ENCODE measurements around the gene TFAP2A. TPM values are rescaled to one million over a fixed set of nuclear protein-coding genes. Genes with fewer than 3 reads are reported as not detected.
A peak's percentile ranks its signal among the peaks of the same experiment; 100 is the strongest.

TFAP2A gene
- total RNA-seq, 1 experiment from 2014 or later = 10.6 TPM

DNA sequence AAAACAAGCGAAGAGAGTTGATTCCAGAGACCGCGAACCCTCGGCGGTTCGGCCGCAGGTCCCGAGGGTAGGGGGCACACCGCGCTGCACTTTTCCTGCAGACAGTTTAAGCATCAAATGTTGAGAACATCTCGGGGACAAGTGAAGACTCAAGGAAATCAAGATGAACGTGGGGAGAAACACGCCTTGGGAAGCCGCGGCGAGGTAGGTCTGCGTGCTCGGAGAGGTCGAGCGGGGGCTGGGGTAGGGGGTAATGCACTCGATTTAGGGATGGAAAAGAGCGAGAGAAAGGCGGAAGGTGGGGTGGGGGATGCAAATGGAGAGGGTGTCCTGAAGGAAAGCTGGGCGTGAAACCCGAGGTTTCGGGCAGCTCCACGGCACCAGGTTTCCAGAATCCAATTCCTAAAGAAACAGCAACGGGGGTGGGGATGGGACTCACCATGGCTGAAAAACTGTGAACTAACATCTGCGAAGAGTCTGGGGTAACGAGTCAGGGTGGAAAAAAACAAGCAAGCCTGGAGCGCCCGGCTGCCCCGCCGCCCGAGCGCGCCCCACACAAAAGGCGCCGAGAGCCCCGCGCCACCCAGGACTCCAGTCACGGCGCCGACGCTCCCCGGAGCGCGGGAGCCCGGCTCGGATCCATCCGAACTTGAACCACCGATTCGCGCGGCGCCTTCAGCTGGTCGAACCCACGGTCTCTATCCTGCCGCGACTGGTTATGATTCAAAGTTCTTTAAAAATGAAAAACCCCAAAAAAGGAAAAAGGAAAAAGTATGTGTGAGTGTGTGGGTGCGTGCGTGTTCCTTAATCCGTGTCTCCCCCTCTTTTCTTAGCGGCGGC, 3.5 kb downstream of the TFAP2A start:
- H3K4me3 ChIP-seq = peak overlapping the region; percentile 76
- H3K4me1 ChIP-seq = no peaks in the 10 kb centered on the region; the same call in 1 of the 2 replicates
- H3K9me3 ChIP-seq (replicated peaks) = no peaks in the 10 kb centered on the region
- H3K27me3 ChIP-seq = no peaks in the 10 kb centered on the region
- DNase-seq = peak; percentile 19 to 45
- peak overlapping the region; percentile 93 for H3K27ac ChIP-seq
- peaks cover 19% of the 10 kb centered on the region for H3K36me3 ChIP-seq

DNA sequence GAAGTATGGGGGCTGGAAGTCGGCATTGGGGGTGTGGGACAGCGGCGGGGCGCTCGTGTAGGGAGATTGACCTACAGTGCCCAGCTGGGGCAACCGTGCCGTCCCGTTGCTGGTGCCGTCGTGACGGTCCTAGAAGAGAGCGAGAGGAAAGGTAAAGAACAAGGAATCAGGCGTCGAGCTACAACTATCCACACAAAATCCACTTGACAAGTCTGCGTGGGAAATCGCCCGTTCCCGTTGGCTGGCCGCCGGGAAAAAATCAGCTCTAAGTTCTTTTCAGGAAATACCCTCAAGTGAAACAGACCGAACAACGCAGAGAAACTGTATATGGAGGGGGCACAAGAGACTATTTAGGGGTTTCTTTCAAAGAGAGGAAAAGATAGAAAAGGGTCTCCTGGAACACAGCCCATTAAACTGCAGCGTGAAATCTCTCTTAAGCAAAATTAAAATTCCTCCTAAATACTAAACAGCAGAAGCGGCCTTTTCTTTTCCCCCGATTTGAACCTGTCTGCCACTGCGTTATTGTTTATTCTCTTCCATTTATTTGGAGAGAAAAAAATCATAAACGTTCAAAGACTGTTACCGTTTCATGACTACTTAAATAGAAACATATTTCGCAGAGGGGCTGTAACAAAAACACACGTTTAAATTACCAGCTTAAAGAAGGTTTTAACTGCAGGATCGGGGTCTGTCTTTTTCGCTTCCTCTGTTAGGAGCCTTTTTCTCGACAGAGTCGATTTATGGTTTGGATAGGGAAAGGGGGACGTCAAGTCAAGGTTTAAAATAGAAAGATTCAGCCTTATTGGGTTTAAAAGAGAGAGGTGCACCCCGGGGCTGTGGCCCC, 4.4 kb downstream of the TFAP2A start:
- Histone ChIP-seq H3K4me1 (no peaks in the 10 kb centered on the region; the same call in 1 of the 2 replicates), H3K27me3 (no peaks in the 10 kb centered on the region), H3K36me3 (peaks cover 22% of the 10 kb centered on the region), H3K4me3 (peak overlapping the region; percentile 76), H3K9me3 (replicated peaks) (no peaks in the 10 kb centered on the region), H3K27ac (peak overlapping the region; percentile 93)
- peak in 1 of 2 experiments; percentile 43 for DNase-seq

DNA sequence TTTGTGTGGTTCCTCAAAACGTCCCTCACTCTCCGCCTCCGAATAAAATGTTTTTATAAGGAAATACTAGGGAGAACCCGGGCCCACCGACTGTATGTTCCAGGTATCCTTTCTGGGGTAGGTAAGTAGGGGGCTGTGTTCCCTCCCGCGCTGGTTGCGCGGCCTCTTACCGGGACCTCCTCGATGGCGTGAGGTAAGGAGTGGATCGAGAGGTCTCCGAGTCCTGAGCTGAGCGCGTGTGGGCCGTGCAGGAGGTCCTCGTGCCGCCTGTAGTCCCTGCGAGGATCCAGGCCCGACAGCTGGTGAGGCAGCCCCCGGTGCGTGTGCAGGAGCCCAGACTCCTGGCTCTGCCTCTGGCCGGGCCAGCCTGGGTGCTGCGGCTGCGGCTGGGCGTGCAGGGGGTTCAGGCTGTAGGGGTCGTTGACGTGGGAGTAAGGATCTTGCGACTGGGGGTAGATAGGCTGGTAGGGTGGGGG, 5.1 kb downstream of the TFAP2A start:
- Histone ChIP-seq H3K4me3 (peak overlapping the region; percentile 76), H3K27ac (peak overlapping the region; percentile 93), H3K4me1 (no peaks in the 10 kb centered on the region; the same call in 1 of the 2 replicates), H3K36me3 (peaks cover 24% of the 10 kb centered on the region), H3K27me3 (no peaks in the 10 kb centered on the region), H3K9me3 (replicated peaks) (no peaks in the 10 kb centered on the region)
- DNase-seq = peak; percentile 40 to 52

DNA sequence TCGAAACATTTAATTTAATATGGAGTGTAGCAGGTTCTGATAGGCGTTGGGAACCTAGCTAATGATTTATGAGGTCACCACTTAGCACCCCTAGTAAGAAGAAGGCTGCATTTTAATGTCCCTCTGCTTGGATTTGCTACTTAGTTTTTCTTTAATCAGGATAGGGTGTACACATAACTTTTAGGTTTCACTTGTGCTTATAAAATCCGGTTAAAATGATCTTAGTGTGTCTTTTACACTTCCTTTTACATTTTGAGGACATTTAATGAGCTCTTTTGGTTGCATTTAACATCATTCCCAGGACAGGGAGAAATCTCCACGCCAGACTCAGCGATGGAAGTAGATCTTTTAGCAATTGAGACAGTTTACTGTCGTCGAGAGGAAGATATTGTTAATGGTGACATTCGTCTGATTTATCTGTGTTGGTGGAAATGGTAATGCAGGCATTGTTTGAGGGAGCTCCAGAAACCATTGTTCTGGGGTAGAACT, 5.6 kb downstream of the TFAP2A start:
- Histone ChIP-seq H3K4me3 (peak overlapping the region; percentile 76), H3K36me3 (peaks cover 24% of the 10 kb centered on the region), H3K4me1 (no peaks in the 10 kb centered on the region; the same call in 1 of the 2 replicates), H3K9me3 (replicated peaks) (no peaks in the 10 kb centered on the region), H3K27ac (peak overlapping the region; percentile 93), H3K27me3 (no peaks in the 10 kb centered on the region)
- peak in 1 of 2 experiments; percentile 26 for DNase-seq

DNA sequence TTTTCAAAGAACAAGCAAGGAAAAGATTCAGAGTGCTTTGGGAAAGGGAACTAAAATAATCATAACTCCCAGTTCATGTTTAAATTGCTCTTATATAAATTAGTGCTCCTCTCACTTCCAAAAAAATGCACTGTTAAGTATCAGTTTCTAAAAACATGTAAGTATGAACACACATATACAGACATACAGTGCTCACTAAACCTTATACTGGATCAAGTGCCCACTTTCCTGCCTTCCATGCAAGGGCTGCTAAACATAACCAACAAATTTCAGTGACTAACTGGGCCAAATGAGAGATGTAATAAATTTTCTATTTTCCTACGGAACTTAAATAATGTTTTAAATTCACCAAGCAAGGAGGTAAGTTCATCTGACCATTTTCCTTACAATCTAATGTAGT, 6.4 kb downstream of the TFAP2A start:
- Histone ChIP-seq H3K4me1 (no peaks in the 10 kb centered on the region; the same call in 1 of the 2 replicates), H3K9me3 (replicated peaks) (no peaks in the 10 kb centered on the region), H3K27me3 (no peaks in the 10 kb centered on the region), H3K36me3 (peaks cover 24% of the 10 kb centered on the region), H3K27ac (peak overlapping the region; percentile 93; the same call in 1 of the 2 replicates), H3K4me3 (peak overlapping the region; percentile 76)
- DNase-seq = no peak

DNA sequence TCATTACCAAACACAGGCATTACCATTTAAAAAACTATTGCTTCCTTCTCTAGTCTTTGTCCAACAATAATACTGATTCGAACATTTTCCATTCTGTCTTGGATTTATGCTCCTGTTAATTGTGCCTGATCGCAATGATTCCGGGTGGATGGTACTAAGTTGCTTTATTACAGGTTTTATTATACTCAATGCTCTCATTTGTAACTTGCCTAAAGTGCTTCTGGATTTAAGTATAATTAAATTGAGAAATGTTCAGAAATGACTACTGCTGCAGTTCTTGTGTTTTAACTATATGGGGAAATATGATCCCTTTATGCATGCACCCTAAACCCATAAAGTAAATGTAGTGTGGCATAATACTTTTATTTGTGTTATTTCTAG, 7.2 kb downstream of the TFAP2A start:
- Histone ChIP-seq H3K27me3 (no peaks in the 10 kb centered on the region), H3K4me3 (no peak overlapping the region), H3K4me1 (no peaks in the 10 kb centered on the region; the same call in 1 of the 2 replicates), H3K36me3 (peaks cover 27% of the 10 kb centered on the region), H3K27ac (no peak overlapping the region), H3K9me3 (replicated peaks) (no peaks in the 10 kb centered on the region)
- no peak for DNase-seq

DNA sequence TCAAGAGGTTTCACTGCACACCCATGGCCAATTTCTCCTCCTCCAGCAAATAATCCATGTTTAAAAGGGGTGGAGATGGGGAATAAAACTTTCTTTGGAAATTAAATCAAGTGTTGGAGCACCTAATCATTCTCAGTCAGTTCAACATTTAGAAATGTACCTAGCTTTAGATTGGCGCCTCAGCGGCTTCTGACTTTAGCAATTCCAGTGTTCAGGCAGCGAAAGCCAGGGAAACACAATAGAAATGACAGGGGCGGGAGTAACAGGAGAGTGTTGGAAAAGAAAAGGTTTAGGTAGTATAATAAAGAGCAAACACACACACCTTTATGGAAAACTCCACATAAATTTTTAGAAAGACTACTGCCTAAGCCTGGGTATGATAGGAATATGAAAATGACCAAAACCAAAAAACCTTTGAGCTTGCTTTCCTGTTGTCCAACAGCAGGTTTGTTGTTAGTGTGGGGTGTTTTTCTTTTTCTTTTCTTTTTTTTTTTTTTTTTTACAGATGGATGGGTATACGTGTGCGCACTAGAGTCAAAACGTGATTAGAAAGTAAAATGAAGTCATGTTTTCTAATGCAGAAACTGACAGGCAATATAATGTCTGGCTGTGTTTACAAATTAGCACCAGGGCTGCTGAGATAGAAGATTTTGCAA, 7.7 kb downstream of the TFAP2A start:
- DNase-seq = no peak
- no peak overlapping the region for H3K27ac ChIP-seq
- no peaks in the 10 kb centered on the region for H3K9me3 ChIP-seq (replicated peaks)
- no peaks in the 10 kb centered on the region for H3K27me3 ChIP-seq
- H3K4me1 ChIP-seq = no peaks in the 10 kb centered on the region; the same call in 1 of the 2 replicates
- H3K4me3 ChIP-seq = no peak overlapping the region
- peaks cover 31% of the 10 kb centered on the region for H3K36me3 ChIP-seq

DNA sequence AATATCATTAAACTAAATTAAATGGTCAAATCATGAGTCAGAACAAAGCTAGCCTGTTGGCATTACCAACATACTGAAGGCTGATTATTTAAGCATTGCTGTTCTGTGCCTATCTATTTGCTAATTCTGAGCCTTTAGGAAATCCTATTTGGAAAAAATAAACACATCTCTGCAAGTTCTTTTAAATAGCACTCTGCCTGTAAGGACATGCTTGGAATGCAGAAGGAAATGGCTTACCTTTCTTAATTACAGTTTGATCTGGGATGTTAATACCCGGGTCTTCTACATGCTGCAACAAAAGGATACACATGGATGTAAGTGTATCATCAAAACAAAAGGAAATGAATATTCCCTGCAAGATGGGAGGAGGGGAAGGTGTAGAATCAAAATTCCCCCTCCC, 8.3 kb downstream of the TFAP2A start:
- DNase-seq = no peak
- peaks cover 37% of the 10 kb centered on the region for H3K36me3 ChIP-seq
- H3K9me3 ChIP-seq (replicated peaks) = no peaks in the 10 kb centered on the region
- no peak overlapping the region for H3K27ac ChIP-seq
- no peaks in the 10 kb centered on the region; the same call in 1 of the 2 replicates for H3K4me1 ChIP-seq
- no peak overlapping the region for H3K4me3 ChIP-seq
- H3K27me3 ChIP-seq = no peaks in the 10 kb centered on the region

DNA sequence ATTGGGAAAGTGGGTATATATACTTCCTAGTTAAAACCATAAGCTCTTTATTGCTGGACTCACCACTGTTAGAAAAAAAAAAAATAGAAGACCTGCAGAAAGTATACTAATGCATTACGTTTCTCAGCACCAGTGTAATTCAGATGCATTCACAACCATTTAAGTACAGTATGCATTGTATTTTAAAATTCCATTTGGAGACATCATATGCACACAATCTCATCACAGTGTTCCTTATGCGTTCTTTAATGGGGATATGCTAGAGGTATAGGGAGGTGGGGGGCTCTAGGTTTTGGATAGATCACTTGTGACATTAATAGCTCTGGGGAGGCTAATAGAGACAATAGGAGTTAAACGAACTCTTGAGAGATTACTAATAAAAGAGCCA, 9.4 kb downstream of the TFAP2A start:
- Histone ChIP-seq H3K36me3 (peaks cover 48% of the 10 kb centered on the region), H3K27ac (peak overlapping the region; percentile 95; the same call in 1 of the 2 replicates), H3K9me3 (replicated peaks) (no peaks in the 10 kb centered on the region), H3K27me3 (no peaks in the 10 kb centered on the region), H3K4me1 (no peaks in the 10 kb centered on the region; the same call in 1 of the 2 replicates), H3K4me3 (peak overlapping the region; percentile 78)
- DNase-seq = no peak

DNA sequence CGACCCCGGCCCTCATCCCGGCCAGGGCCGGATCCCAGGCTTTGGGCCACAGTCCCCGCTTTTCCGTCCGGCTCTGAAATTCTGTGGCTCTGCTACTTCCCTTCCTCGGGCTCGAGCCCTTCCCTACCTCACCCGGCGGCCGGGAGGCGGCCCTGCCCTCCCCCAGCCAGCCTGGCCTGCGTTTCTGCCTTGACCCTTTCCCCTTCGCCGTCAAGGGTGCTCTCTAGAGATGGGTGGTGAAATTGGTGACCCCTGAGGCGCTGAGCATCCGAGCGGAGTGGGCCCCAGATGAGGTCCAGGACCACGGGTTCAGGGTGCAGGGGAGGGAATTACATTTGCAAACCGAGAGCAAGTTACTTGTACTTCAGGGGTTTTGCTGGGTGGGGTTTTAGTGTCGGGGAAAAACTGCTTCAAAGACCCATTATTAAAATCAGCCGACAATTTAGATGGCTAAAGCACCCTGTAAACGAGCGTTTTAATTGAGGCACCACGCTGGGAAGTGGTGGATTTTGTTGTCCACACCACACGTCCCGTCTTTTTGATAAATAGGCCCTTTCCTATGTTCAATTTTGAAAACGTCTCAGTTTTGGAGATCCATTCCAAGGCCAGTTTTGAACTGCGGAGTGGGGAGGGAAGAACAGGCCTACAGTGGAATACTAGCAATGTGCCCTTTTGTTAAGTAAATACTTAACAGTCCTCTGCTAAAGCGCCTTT, 9.9 kb downstream of the TFAP2A start:
- DNase-seq = peak; percentile 9 to 20
- peak overlapping the region; percentile 95 for H3K27ac ChIP-seq
- H3K36me3 ChIP-seq = peaks cover 48% of the 10 kb centered on the region
- peak overlapping the region; percentile 78 for H3K4me3 ChIP-seq
- no peaks in the 10 kb centered on the region for H3K27me3 ChIP-seq
- H3K9me3 ChIP-seq (replicated peaks) = no peaks in the 10 kb centered on the region
- H3K4me1 ChIP-seq = no peaks in the 10 kb centered on the region; the same call in 1 of the 2 replicates

DNA sequence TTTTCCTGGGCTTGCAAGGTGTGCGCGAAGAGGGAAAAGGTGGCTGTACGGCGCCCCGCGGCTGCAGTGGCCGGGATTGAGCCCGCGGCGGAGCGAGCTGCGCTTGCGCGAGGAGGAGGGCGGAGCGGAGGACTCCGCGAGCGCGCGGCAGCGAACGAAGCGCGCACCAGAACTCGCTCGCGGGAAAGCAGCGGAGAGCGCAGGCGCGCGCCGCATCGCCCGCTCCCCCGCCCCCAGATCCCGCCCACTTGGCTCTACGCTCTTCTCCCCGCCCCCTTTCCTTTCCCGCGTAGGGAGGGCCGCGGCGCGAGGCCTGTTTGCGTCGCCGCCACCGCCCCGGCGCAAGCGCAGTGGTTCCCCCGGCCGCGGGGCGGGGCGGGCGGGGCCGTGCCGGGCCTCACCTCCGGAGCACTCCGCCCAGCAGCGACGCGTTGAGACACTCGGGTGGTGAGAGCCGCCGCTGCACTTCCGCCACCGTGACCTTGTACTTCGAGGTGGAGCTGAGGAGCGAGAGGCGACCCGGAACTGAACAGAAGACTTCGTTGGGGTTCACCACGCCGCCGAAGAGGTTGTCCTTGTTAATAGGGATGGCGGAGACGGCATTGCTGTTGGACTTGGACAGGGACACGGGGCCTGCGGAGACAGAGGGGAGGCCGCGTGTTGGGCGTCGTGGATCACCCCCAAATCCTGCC, 10.6 kb downstream of the TFAP2A start:
- Histone ChIP-seq H3K4me3 (peak overlapping the region; percentile 78), H3K4me1 (no peaks in the 10 kb centered on the region; the same call in 1 of the 2 replicates), H3K36me3 (peaks cover 44% of the 10 kb centered on the region), H3K27me3 (no peaks in the 10 kb centered on the region), H3K27ac (peak overlapping the region; percentile 95), H3K9me3 (replicated peaks) (no peaks in the 10 kb centered on the region)
- peak; percentile 93 to 96 for DNase-seq

DNA sequence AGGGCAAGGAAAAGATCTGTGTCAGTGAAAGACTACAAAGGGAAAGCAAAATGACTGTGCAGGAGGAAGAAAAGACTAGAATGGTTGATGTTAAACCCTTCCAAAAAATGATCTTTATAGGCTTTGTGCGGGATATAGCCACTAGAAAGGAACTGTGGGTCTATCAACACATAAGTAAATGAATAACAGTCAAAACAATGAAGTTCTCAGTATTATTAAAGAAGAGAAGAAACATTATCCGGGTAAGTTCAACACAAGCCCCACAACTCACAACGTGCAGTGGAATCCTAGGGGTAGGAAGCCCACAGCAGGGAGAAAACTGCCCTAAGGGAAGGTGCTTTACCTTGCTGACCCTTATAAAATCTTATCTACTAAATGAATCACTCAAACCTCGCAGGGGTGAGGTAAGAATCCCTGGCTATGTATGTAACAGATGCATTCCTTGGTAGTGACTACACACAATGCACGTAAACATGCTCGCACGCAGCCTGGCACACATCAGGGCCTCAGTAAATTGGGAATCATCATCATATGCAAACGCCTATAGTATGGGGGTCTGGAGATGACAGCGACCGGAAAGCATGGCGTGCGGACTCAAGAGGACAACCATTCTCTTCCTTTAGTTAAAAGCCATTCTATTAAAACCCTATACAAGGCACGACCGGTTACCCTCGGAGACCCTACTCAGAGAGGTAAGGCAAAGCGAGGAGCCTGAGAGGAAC, 11.3 kb downstream of the TFAP2A start:
- no peaks in the 10 kb centered on the region; the same call in 1 of the 2 replicates for H3K4me1 ChIP-seq
- H3K27ac ChIP-seq = peak overlapping the region; percentile 55
- no peaks in the 10 kb centered on the region for H3K9me3 ChIP-seq (replicated peaks)
- H3K36me3 ChIP-seq = peaks cover 37% of the 10 kb centered on the region
- H3K4me3 ChIP-seq = peak overlapping the region; percentile 60
- H3K27me3 ChIP-seq = no peaks in the 10 kb centered on the region
- DNase-seq = no peak

Measured in SJCRH30 (cell line).